ENCODE measurements around the gene ZCCHC24. TPM values are rescaled to one million over a fixed set of nuclear protein-coding genes. Genes with fewer than 3 reads are reported as not detected.

Gene ZCCHC24
- total and polyA plus RNA-seq, 2 donors (not counting 1 experiment from before 2014, with no cell fraction given): 33.2 to 44.4 TPM

DNA sequence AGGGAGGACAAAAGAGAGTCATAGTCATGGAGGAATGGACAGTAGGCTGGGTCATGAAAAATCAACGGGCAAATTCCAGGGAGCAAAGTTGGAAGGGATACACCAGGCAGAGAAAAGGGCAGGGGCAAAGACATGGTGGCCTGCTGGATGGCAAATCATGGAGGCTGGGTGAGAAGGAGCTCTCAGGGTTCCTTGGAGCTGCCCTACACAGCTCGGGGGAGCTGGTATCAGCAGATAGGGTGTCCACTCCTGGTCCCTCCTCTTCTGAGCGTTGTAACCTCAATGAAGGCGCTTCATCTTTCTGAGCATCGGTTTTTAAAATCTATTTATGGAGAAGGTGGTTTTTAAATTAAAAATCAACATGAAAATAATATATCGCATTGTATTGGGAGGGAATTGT lies 39.1 kb upstream of the ZCCHC24 start:
- Histone ChIP-seq H3K27me3 (ENCODE audit: control insufficient read depth, insufficient read depth, low read length) (no peaks in the 10 kb centered on the region), H3K9me3 (ENCODE audit: control insufficient read depth, insufficient read depth, low read depth, low read length) (no peaks in the 10 kb centered on the region), H3K27ac (ENCODE audit: insufficient read depth, low read length) (no peak overlapping the region), H3K79me2 (ENCODE audit: control insufficient read depth, insufficient read depth, low read length) (no peaks in the 10 kb centered on the region), H3K9ac (ENCODE audit: insufficient read depth, low read length) (no peak overlapping the region), H3K4me1 (ENCODE audit: control insufficient read depth, extremely low read depth, insufficient read depth, low read length) (peaks cover 25% of the 10 kb centered on the region), H3K4me2 (ENCODE audit: extremely low read depth, insufficient read depth, low read length) (no peak overlapping the region), H2AFZ (ENCODE audit: low read length) (no peak overlapping the region), H3K4me3 (replicated peaks in 1 of 4; ENCODE audit: control extremely low read depth in 1 of 4, insufficient read depth in 1 of 4, low read depth in 3 of 4, low read length in 4 of 4) (no peak overlapping the region), H4K20me1 (ENCODE audit: control insufficient read depth, extremely low read depth, insufficient read depth, low read length) (no peaks in the 10 kb centered on the region), H3K36me3 (ENCODE audit: control insufficient read depth, insufficient read depth, low read length) (no peaks in the 10 kb centered on the region)
- DNase-seq (ENCODE audit: low read depth in 2 of 2): no peak
- no peak for TF ChIP-seq EZH2 (IDR thresholded peaks at IDR 0.05; ENCODE audit: low read length, missing control alignments)
- TF ChIP-seq, protein P1, sequence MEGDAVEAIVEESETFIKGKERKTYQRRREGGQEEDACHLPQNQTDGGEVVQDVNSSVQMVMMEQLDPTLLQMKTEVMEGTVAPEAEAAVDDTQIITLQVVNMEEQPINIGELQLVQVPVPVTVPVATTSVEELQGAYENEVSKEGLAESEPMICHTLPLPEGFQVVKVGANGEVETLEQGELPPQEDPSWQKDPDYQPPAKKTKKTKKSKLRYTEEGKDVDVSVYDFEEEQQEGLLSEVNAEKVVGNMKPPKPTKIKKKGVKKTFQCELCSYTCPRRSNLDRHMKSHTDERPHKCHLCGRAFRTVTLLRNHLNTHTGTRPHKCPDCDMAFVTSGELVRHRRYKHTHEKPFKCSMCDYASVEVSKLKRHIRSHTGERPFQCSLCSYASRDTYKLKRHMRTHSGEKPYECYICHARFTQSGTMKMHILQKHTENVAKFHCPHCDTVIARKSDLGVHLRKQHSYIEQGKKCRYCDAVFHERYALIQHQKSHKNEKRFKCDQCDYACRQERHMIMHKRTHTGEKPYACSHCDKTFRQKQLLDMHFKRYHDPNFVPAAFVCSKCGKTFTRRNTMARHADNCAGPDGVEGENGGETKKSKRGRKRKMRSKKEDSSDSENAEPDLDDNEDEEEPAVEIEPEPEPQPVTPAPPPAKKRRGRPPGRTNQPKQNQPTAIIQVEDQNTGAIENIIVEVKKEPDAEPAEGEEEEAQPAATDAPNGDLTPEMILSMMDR (conservative IDR thresholded peaks at IDR 0.05 in 1 of 2, IDR thresholded peaks at IDR 0.05 in 1 of 2; ENCODE audit: low read depth in 1 of 2, low read length in 2 of 2): no peak

DNA sequence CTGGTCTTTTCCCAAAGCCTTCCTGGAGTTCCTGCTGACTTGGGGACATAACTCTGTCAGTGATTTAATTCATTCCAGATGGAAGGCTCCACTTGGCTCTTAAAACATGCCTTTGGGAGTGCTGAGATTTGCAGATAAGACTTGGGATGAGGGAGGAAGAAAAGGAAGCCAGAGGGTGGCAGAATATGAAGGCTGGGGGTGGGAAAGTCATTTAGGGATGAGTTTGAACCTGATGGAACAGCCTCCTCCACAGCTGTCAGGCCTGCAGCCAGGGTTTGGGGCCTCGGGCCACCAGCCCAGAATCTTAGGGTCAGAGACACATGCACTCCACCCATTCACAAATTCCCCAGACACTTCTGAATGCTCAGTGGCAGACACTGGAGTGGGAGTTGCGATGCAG lies 38.5 kb upstream of the ZCCHC24 start:
- Histone ChIP-seq H2AFZ (ENCODE audit: low read length) (peak overlapping the region; percentile 5), H3K9ac (ENCODE audit: insufficient read depth, low read length) (no peak overlapping the region)

DNA sequence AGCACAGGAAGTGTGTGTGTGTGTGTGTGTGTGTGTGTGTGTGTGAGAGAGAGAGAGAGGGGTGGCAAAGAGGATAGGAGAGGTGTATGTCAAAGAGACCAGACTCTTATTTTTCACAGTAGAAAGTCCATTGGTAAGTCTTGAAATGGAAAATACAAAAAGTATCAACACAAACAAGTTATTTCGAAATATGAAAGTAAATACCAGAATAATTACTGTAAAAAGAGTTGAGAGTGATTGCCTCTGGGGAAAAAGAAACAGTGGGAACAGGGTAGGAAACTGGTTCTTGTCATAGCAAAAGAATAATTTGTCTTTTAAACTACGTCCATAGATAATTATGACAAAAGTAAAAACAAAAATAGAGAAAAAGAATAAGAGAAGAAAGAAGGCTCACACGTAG lies 37.9 kb upstream of the ZCCHC24 start:
- no peak for DNase-seq (ENCODE audit: low read depth in 2 of 2)
- H3K36me3 ChIP-seq (ENCODE audit: control insufficient read depth, insufficient read depth, low read length): no peaks in the 10 kb centered on the region
- H3K4me2 ChIP-seq (ENCODE audit: extremely low read depth, insufficient read depth, low read length): no peak overlapping the region
- H3K9ac ChIP-seq (ENCODE audit: insufficient read depth, low read length): no peak overlapping the region
- no peak overlapping the region for H2AFZ ChIP-seq (ENCODE audit: low read length)
- no peak overlapping the region for H3K27ac ChIP-seq (ENCODE audit: insufficient read depth, low read length)
- H3K4me3 ChIP-seq (replicated peaks in 1 of 4; ENCODE audit: control extremely low read depth in 1 of 4, insufficient read depth in 1 of 4, low read depth in 3 of 4, low read length in 4 of 4): no peak overlapping the region
- H3K27me3 ChIP-seq (ENCODE audit: control insufficient read depth, insufficient read depth, low read length): no peaks in the 10 kb centered on the region
- peaks cover 17% of the 10 kb centered on the region for H3K4me1 ChIP-seq (ENCODE audit: control insufficient read depth, extremely low read depth, insufficient read depth, low read length)
- TF ChIP-seq, protein P1 (conservative IDR thresholded peaks at IDR 0.05 in 1 of 2, IDR thresholded peaks at IDR 0.05 in 1 of 2; ENCODE audit: low read depth in 1 of 2, low read length in 2 of 2): no peak
- TF ChIP-seq EZH2 (IDR thresholded peaks at IDR 0.05; ENCODE audit: low read length, missing control alignments): no peak
- H3K79me2 ChIP-seq (ENCODE audit: control insufficient read depth, insufficient read depth, low read length): no peaks in the 10 kb centered on the region
- H3K9me3 ChIP-seq (ENCODE audit: control insufficient read depth, insufficient read depth, low read depth, low read length): no peaks in the 10 kb centered on the region
- H4K20me1 ChIP-seq (ENCODE audit: control insufficient read depth, extremely low read depth, insufficient read depth, low read length): no peaks in the 10 kb centered on the region

More for the DNA sequence above, 38.5 kb upstream of the ZCCHC24 start:
- DNase-seq (ENCODE audit: low read depth in 2 of 2): peak; percentile 62 to 65
- Histone ChIP-seq H3K4me1 (ENCODE audit: control insufficient read depth, extremely low read depth, insufficient read depth, low read length) (peaks cover 23% of the 10 kb centered on the region), H3K4me3 (replicated peaks in 1 of 4; ENCODE audit: control extremely low read depth in 1 of 4, insufficient read depth in 1 of 4, low read depth in 3 of 4, low read length in 4 of 4) (no peak overlapping the region), H3K27ac (ENCODE audit: insufficient read depth, low read length) (peak overlapping the region; percentile 9), H3K36me3 (ENCODE audit: control insufficient read depth, insufficient read depth, low read length) (no peaks in the 10 kb centered on the region), H3K4me2 (ENCODE audit: extremely low read depth, insufficient read depth, low read length) (no peak overlapping the region), H4K20me1 (ENCODE audit: control insufficient read depth, extremely low read depth, insufficient read depth, low read length) (no peaks in the 10 kb centered on the region), H3K79me2 (ENCODE audit: control insufficient read depth, insufficient read depth, low read length) (no peaks in the 10 kb centered on the region), H3K9me3 (ENCODE audit: control insufficient read depth, insufficient read depth, low read depth, low read length) (no peaks in the 10 kb centered on the region), H3K27me3 (ENCODE audit: control insufficient read depth, insufficient read depth, low read length) (no peaks in the 10 kb centered on the region)
- TF ChIP-seq, protein P1 (conservative IDR thresholded peaks at IDR 0.05 in 1 of 2, IDR thresholded peaks at IDR 0.05 in 1 of 2; ENCODE audit: low read depth in 1 of 2, low read length in 2 of 2): no peak
- no peak for TF ChIP-seq EZH2 (IDR thresholded peaks at IDR 0.05; ENCODE audit: low read length, missing control alignments)

All from fibroblast of lung (primary cell).